Fibroblast of skin of right quadriceps (primary cell): ENCODE results near the gene GCN1.

Experiments
- DNase-seq: peaks from one replicate; pipeline ENCODE4 v3.0.0-alpha.2; 2013

Gene GCN1

GRCh38 chr12:120172053-120172452 lies 22.5 kb downstream of the GCN1 start:
- no peak for DNase-seq

DNA sequence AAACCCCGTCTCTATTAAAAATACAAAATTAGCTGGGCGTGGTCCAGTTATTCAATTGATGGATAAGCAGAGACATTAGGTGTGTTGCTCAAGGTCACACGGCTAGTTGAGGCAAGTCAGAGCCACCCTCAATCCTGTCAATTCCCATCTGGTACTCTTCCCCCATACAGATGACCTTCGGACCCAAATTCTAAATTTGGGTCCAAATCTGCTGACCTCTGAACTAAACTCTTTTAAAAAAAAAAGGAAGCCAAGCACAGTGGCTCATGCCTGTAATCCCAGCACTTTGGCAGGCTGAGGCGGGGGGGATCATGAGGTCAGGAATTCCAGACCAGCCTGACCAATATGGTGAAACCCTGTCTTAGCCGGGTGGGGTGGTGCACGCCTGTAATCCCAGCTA lies 23.9 kb downstream of the GCN1 start:
- no peak for DNase-seq

DNA sequence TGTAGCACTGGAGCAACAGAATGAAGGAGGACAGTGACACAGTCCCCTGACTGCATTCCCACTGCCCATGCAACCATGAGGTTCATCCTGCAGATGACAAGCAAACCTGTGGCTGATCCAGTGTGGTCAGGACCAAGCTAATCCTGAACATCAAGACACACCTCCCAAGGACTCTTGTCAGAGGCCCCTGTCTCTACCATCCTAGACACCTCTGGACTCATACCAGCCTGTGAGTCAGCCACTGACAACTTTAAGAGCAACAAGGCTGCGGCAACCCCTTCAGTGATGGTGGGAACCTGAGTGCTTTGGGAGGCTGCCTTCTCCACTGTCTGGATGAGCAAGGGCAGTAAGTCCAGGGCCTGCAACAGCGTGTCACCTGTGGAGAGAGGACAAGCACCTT lies 24.6 kb downstream of the GCN1 start:
- no peak for DNase-seq

DNA sequence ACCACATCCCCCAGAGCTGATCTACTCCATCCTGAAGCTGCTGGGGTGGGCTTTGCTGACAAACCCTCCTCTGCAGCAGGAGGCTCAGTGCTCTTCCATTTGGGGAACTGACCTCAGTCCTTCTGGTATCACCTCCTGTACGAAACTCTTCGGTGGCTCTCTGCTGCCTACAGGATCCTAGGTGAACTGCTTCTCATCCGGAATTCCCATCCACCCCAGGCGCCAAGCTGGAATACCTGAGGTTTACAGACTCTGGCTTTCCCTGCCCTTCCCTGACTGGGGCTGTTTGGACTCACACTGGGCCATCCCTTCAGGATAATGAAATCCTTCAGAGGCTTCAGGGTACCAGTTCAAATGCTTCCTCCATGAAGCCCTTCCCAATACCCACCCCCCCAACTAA lies 26.2 kb downstream of the GCN1 start:
- no peak for DNase-seq

- peak; percentile 41 for DNase-seq
These were observed 26.9 kb downstream of the GCN1 start for GRCh38 chr12:120167529-120168095.

- DNase-seq = no peak
These were observed 30.2 kb downstream of the GCN1 start for GRCh38 chr12:120164293-120164692.

DNA sequence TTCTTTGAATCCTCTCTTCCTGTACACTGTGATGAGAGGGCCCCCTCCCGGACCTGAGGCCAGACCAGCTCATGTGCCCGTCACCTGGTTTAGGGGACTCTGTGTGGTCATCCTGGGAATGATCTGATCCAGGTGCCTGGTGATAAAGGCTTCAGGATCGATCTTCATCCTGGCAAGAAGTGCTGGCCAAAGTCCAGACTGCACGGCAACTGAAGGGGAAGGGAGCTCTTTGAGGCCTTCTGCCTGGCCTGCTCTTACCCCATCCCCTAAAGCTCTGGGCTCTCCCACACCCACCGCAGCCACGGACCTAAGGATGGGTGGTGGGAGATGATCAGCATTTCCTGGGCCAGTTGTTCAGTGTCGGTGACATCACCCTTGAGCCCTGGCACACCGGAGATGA lies 31.8 kb downstream of the GCN1 start:
- no peak for DNase-seq

GRCh38 chr12:120161852-120162251 lies 32.7 kb downstream of the GCN1 start:
- DNase-seq = no peak

- DNase-seq = no peak
These were observed 34.8 kb downstream of the GCN1 start for GRCh38 chr12:120159509-120160237.

- no peak for DNase-seq
These were observed 36.2 kb downstream of the GCN1 start for GRCh38 chr12:120158351-120158750.

DNA sequence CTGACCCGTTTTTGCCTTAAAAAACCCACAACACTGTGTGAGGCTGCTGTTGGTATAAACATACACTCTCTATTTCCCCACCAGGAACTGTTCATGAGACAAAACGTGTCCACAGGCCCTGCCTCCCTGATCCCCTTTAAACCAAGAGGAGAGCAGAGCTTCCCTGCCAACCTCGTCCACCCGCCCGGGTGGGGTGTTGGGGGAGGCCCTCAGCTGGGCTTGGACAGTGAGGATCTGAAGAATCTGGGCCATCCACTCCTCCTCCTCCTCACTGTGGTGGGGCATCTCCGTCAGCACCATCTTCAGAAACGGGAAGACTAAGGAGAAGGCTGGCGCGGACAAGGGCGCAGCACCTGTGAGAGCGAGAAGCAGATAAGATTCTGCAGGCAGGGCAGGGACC lies 36.8 kb downstream of the GCN1 start:
- DNase-seq = no peak

GRCh38 chr12:120156315-120157259 lies 37.9 kb downstream of the GCN1 start:
- no peak for DNase-seq

DNA sequence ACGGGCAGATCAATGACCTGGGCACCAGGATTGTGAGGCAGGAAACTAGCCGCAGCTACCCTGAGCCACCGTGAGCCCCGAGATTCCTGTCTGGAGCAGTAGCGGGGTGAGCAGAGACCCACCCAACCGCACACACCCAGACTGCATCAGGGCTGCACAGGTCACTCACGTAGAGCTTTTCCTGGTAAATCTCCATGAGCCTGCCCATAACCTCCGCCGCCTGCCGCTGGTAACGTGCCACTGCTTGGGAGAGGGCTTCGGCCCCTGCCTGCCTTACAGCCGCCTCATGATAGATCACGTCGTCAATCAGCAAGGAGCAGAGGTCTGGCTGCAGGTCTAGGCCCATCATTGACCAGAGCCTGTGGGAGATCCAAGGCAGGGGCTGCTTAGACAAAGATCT lies 39.4 kb downstream of the GCN1 start:
- DNase-seq = no peak

GRCh38 chr12:120150919-120151525 lies 43.5 kb downstream of the GCN1 start:
- no peak for DNase-seq

DNA sequence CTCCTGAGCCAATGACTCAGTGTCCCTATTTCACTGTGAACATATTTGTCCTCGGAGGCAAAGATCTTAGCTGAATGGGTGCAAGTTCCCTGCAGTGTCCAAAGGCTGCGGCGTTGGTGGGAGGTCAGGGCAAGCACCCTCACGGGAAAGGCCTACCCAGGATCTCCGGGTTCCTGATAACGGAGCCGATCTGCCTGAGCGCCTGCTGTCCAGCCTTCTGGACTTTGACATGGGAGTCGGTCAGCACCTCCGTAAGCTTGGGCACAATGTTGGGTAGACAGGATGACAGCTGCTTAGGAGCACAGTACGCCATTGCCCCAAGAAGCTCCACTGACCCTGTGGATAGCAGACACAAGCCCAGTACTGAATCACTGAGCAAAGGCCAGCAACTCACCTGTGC lies 46.5 kb downstream of the GCN1 start:
- DNase-seq = no peak

DNA sequence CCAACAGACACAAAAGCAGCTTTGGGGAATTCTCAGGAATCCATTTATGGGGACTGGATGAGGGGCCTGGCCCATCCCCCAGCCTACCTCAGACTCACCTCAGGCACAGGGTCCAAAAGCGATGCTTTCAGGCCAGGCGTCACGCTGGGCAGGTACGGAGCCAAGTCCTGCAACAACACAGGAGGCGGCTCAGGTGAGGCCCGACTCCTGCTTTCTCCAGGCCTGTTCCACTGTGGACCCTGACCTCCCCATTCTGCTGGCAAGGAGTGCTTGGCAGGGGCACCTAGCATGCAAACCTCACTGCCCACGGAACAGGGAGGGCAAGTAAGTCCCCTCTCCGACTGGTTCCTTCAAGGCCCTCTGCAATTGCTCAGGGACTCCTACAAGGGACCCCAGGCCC lies 49.4 kb downstream of the GCN1 start:
- DNase-seq = no peak

DNA sequence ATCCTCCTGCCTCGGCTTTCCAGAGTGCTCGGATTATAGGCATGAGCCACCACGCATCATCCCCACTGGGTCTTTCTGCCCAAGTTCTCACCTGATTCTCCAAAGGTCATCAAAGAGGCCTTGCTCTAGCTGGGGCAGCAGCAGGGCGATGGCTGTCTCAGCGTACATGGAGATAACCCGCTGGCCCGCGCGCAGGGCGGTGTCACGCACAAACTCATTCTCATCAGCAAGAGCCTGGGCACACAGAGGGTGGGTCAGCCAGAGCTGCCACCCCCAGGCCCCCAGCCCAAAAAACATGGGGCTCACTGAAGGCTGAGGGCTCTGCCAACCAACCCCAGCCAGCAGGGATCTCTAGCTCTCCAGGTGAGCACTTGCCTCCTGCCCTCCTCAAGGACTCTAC lies 50.3 kb downstream of the GCN1 start:
- no peak for DNase-seq

DNA sequence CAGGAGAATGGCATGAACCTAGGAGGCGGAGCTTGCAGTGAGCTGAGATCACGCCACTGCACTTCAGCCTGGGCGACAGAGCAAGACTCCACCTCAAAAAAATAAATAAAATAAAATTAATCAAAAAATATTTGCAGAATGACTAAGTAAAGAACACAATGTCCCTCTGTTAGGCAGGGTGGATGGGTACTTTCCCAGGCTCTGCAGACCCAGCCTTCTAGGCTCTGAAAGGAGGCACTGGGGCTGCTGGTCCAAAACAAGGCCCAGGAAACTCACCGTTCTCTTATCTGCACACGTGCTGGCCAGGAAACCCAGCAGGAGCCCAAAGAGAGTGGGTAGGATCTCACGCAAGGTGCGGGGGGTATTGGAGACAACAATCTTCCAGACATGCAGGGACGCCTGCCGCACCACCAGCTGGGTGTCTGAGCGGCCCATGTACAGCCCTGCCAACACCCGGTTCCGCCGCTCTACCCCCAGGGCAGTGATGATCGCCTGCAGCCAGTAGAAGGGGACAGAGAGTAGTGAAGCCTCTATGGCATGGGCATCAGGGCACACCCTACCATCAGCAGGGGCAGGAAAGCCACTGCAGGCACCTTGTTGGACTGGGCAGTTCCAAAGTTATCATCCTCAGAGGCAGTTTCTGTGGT lies 52.2 kb downstream of the GCN1 start:
- DNase-seq = no peak

- DNase-seq = no peak
These were observed 53.2 kb downstream of the GCN1 start for GRCh38 chr12:120141336-120141735.

- no peak for DNase-seq
These were observed 53.9 kb downstream of the GCN1 start for GRCh38 chr12:120140603-120141002.

GRCh38 chr12:120139958-120140357 lies 54.6 kb downstream of the GCN1 start:
- no peak for DNase-seq

- no peak for DNase-seq
These were observed 56.1 kb downstream of the GCN1 start for GRCh38 chr12:120138366-120138765.

DNA sequence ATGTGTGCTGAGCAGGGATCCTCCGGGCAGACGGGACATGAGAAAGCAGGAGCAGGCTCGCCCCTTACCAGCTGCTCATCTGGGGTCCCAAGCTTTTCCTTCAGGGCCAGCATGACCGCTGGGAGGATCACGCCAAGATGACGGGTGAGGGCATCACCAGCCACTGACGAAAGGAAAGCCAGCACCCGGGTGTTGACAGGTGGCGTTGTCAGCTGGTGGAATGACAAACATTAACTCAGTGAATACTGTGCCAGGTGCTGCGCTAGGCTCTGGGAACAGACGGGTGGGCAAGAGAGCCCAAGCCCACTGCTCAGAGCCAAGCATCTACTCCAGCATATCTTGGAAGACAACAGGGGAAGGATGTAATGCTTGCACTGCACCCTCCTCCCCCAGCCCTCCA lies 56.7 kb downstream of the GCN1 start:
- no peak for DNase-seq
